Umbilical cord (tissue), 1 donor: Measurements from ENCODE around the gene SCN3B. TPM values are rescaled to one million over a fixed set of nuclear protein-coding genes. Genes with fewer than 3 reads are reported as not detected.

Experiments used
- total RNA-seq: library from RNA; depleted of rRNA; stranded (reverse); fragments of >200 nt; gene quantifications from one replicate; pipeline ENCODE4 v1.2.3, GENCODE V29; 2014; ENCODE audit warnings: low replicate concordance; ENCODE audit not compliant: insufficient read depth

The SCN3B gene
- total RNA-seq, 1 donor from 2014 or later: 5.3 TPM

Other genes starting within 250 kb of the SCN3B start
- 8.9 TPM for gene GRAMD1B, start 224.4 kb downstream of the SCN3B start, total RNA-seq
- 9.1 TPM for gene ZNF202, start 87.0 kb upstream of the SCN3B start, total RNA-seq
- 1.7 TPM for gene OR6X1, start 99.9 kb upstream of the SCN3B start, total RNA-seq
- gene OR6M1, start 151.7 kb upstream of the SCN3B start, total RNA-seq: not detected
- 1.7 TPM for gene TMEM225, start 231.0 kb upstream of the SCN3B start, total RNA-seq
- 2.4 TPM for gene OR8D4, start 247.5 kb upstream of the SCN3B start, total RNA-seq